Ishikawa (cell line): ENCODE results near the gene DCLK1.

Experiments used
- EP300 ChIP-seq: IDR thresholded peaks from 2 replicates; pipeline ENCODE4 v1.6.1; 2012; ENCODE audit warnings: borderline replicate concordance
- MAX ChIP-seq: IDR thresholded peaks from 2 replicates; pipeline ENCODE4 v1.6.1; 2012
- RAD21 ChIP-seq: IDR thresholded peaks from 2 replicates; pipeline ENCODE4 v1.6.1; 2012; ENCODE audit warnings: low read depth
- REST ChIP-seq: IDR thresholded peaks from 2 replicates; pipeline ENCODE4 v1.6.1; 2012; ENCODE audit warnings: low read depth, mild to moderate bottlenecking
- TAF1 ChIP-seq: IDR thresholded peaks from 2 replicates; pipeline ENCODE4 v1.6.1; 2012; ENCODE audit warnings: low read depth, mild to moderate bottlenecking
- TCF12 ChIP-seq: IDR thresholded peaks from 2 replicates; pipeline ENCODE4 v1.6.1; 2012; ENCODE audit warnings: low read depth
- YY1 ChIP-seq: IDR thresholded peaks from 2 replicates; pipeline ENCODE4 v1.6.1; 2012; ENCODE audit warnings: low read depth

GRCh38 chr13:36143738-36144137 lies 12.6 kb upstream of the DCLK1 start:
- TF ChIP-seq YY1 (no peak), EP300 (no peak), REST (no peak), TCF12 (no peak), RAD21 (no peak), MAX (no peak), TAF1 (no peak)
